ENCODE measurements around the gene TPGS2. TPM values are rescaled to one million over a fixed set of nuclear protein-coding genes. Genes with fewer than 3 reads are reported as not detected.

Gene TPGS2
- total and polyA plus RNA-seq, 8 donors: 58.3 to 200 (median 155) TPM

DNA sequence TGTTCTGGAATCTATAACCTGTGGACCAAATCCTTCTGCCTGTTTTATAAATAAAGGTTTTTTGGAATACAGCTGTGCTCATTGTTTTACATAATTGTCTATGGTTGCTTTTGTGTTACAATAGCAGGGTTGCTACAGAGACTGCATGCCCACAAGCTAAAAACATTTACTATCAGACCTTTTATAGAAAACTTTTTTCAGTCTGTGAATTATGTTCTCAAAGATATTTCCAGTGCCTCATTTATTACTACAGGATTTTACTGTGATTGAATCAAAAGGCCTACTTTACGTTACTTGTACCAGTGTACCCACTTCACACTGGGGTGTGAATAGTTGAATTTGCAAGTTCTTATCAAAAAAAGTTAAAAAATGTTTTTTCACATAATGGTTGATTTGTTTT is 7.1 kb upstream of the TPGS2 start:
- TF ChIP-seq, protein P1, sequence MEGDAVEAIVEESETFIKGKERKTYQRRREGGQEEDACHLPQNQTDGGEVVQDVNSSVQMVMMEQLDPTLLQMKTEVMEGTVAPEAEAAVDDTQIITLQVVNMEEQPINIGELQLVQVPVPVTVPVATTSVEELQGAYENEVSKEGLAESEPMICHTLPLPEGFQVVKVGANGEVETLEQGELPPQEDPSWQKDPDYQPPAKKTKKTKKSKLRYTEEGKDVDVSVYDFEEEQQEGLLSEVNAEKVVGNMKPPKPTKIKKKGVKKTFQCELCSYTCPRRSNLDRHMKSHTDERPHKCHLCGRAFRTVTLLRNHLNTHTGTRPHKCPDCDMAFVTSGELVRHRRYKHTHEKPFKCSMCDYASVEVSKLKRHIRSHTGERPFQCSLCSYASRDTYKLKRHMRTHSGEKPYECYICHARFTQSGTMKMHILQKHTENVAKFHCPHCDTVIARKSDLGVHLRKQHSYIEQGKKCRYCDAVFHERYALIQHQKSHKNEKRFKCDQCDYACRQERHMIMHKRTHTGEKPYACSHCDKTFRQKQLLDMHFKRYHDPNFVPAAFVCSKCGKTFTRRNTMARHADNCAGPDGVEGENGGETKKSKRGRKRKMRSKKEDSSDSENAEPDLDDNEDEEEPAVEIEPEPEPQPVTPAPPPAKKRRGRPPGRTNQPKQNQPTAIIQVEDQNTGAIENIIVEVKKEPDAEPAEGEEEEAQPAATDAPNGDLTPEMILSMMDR (IDR thresholded peaks at IDR 0.05): no peak
- ATAC-seq: no peak

DNA sequence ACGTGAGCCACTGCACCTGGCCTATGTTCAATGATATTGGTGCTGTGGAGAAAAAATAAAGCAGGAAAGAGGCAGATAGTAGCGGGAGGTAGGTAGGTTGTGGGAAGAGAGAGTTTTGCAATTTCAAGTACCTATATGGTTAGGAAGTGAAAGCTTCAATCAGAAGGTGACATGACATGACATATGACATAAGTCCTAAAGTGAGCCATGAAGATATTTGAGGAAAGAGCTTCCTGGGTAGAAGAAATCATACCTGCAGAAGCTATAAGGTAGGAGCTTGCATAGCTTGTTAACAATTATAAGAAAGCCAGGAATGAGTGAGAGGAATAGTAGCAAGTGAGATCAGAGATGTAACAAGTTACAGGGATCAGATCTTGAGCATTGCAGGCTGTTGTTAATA is 4.3 kb upstream of the TPGS2 start:
- Histone ChIP-seq H3K36me3 (no peaks in the 10 kb centered on the region), H3K27me3 (no peaks in the 10 kb centered on the region), H3K9me3 (peaks cover 0 to 4% of the 10 kb centered on the region in 2 donors), H3K4me1 (peaks cover 0 to 16% of the 10 kb centered on the region in 2 donors), H3K27ac (no peak overlapping the region), H3K4me3 (no peak overlapping the region)
- DNase-seq: no peak
- no peak for ATAC-seq
- intact Hi-C loops (cut with DNase I): no loop called here
- TF ChIP-seq, protein P1 (IDR thresholded peaks at IDR 0.05): no peak

More for the DNA sequence above, 7.1 kb upstream of the TPGS2 start:
- H3K36me3 ChIP-seq: peaks cover 0 to 2% of the 10 kb centered on the region in 2 donors
- H3K27ac ChIP-seq: no peak overlapping the region
- no peak for DNase-seq
- intact Hi-C loops (cut with DNase I): no loop called here
- no peak overlapping the region for H3K4me3 ChIP-seq
- peaks cover 3 to 4% of the 10 kb centered on the region in 2 donors for H3K9me3 ChIP-seq
- no peaks in the 10 kb centered on the region for H3K27me3 ChIP-seq
- no peaks in the 10 kb centered on the region for H3K4me1 ChIP-seq

DNA sequence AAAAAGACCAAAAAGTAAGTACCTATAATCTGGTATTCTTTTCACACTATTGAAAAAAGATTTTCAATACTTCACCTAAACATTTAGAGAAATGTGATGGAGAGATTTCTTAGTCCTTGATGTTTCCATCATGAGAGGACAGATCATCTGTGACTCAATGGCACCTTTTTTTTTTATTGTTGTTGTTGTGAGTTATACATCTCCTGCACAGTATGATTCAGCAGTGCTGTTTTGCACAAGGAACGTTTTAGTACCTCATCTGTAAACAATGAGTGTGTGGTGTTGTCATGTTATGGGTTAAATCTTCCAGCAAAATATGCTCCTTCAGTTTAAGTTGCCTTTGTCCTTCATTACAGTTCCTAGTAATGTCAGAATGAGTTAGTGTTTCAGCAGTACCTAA is 2.3 kb upstream of the TPGS2 start:
- TF ChIP-seq, protein P1 (IDR thresholded peaks at IDR 0.05): no peak
- no peaks in the 10 kb centered on the region for H3K9me3 ChIP-seq
- DNase-seq (no peak), ATAC-seq (no peak)
- H3K4me3 ChIP-seq: no peak overlapping the region
- intact Hi-C loops (cut with DNase I): no loop called here
- no peak overlapping the region for H3K27ac ChIP-seq
- H3K27me3 ChIP-seq: no peaks in the 10 kb centered on the region
- H3K36me3 ChIP-seq: no peaks in the 10 kb centered on the region
- H3K4me1 ChIP-seq: peaks cover 0 to 28% of the 10 kb centered on the region in 2 donors

DNA sequence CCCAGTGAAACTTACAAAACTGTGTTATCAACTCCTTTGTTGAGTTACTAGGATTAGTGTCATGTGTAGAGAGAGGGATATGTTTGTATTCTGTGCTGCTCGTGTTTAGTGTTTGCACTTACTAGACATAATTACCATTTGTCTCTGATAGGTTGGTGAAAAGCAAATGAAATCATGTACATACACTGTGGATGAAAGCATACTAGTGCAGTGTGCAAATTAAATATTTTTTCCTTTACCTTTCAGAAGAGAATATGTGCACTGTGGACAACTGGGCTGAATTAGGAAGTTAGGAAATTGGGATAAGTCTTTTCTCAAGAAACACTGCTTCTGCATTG is 1.3 kb upstream of the TPGS2 start:
- no peak for ATAC-seq
- intact Hi-C loops (cut with DNase I): no loop called here
- Histone ChIP-seq H3K4me1 (peaks cover 0 to 28% of the 10 kb centered on the region in 2 donors), H3K27ac (peak overlapping the region in 1 of 2 donors; percentile 80), H3K9me3 (no peaks in the 10 kb centered on the region), H3K27me3 (no peaks in the 10 kb centered on the region), H3K36me3 (no peaks in the 10 kb centered on the region), H3K4me3 (peak overlapping the region in 1 of 2 donors; percentile 89)
- TF ChIP-seq, protein P1 (IDR thresholded peaks at IDR 0.05): no peak
- no peak for DNase-seq

DNA sequence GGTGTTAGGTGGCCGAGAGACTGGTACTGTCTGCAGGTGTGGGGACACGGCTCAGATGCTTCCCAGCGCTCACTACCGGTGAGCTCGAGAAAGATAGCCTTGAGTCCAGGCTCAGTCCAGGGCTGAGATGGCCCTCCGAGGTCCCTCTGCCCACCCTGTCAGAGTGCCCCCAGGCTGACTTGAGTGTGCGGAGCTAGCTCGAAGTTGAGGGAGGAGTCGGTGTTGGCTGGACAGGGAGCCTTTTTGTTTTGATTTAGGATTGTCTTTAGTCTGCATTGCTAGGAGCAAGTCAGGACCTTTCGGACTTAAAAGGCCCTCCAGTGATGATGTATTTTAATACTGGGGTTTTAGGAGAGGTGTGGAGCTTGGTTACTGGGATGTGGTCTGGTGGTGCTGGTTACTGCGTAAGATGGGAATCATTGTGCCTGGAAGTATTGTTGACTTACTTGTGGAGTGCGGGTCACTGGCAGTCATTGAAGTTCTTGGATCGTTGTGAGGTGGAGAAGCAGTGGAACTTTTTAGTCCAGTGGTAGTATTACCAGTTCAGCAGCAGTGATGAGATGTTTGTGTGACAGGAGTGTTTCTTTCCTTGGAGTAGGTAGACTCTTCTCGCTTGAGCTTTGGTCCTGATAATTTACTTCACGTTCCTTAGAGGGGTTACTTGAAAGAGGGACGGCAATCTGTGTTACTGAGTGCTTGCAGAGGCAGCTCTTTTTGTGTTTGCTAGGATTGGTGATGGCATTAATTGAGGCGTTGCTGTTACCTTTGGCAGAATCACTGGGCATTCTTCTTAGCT is 758 bp upstream of the TPGS2 start:
- DNase-seq (peak in 2 of 4 donors; percentile 35 to 50), ATAC-seq (peak; percentile 48)
- TF ChIP-seq, protein P1 (IDR thresholded peaks at IDR 0.05): no peak
- H3K4me1 ChIP-seq: peaks cover 0 to 28% of the 10 kb centered on the region in 2 donors
- no peaks in the 10 kb centered on the region for H3K9me3 ChIP-seq
- H3K36me3 ChIP-seq: no peaks in the 10 kb centered on the region
- peak overlapping the region; percentile 66 to 89 for H3K4me3 ChIP-seq
- H3K27me3 ChIP-seq: no peaks in the 10 kb centered on the region
- peak overlapping the region; percentile 80 to 85 for H3K27ac ChIP-seq
- intact Hi-C loops (cut with DNase I): no loop called here

Data from left lung (tissue), 10 donors.